Measurements from ENCODE around the gene THSD4. TPM values are rescaled to one million over a fixed set of nuclear protein-coding genes. Genes with fewer than 3 reads are reported as not detected.

The THSD4 gene
- polyA plus RNA-seq, 1 donor from 2014 or later: 0.46 TPM

DNA sequence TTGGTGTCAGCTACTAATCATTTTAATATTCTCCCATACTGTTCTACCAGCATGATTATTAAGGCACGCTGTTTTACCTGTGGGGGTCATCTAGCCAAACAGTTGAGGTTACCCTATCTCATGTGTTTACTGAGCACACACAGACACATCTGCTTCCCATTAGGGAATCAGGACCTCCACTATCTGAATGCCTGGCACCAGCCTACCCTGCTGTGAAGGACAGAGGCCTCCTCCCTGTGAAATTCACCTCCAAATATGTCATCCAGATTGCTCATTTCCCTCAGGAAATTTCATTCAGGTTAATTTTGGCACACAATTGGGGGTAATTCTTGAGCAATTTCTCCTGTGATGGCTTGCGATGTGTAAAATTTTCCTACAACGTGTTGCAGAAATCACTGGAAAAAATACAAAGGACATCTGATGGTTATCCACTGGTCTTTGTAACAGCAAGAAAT is 539.5 kb downstream of the THSD4 start:
- Histone ChIP-seq H3K9ac (ENCODE audit: low read length) (no peak overlapping the region), H4K20me1 (ENCODE audit: insufficient read depth) (no peaks in the 10 kb centered on the region), H3F3A (ENCODE audit: insufficient read depth, low read length, poor library complexity, severe bottlenecking) (no peaks in the 10 kb centered on the region), H3K9me3 (ENCODE audit: low read length) (no peaks in the 10 kb centered on the region), H3K4me3 (ENCODE audit: low read length) (no peak overlapping the region), H3K79me2 (replicated peaks; ENCODE audit: insufficient read depth, low read length) (no peaks in the 10 kb centered on the region), H3K27me3 (ENCODE audit: insufficient read depth, low read depth, low read length) (no peaks in the 10 kb centered on the region), H3K9me2 (ENCODE audit: insufficient read depth, low read length) (no peaks in the 10 kb centered on the region), H3K27ac (ENCODE audit: low read length) (no peak overlapping the region), H2AFZ (ENCODE audit: low read depth, low read length) (no peak overlapping the region), H3K4me2 (ENCODE audit: low read length) (no peak overlapping the region), H3K36me3 (ENCODE audit: insufficient read depth, low read length) (no peaks in the 10 kb centered on the region)
- TF ChIP-seq, protein P1, sequence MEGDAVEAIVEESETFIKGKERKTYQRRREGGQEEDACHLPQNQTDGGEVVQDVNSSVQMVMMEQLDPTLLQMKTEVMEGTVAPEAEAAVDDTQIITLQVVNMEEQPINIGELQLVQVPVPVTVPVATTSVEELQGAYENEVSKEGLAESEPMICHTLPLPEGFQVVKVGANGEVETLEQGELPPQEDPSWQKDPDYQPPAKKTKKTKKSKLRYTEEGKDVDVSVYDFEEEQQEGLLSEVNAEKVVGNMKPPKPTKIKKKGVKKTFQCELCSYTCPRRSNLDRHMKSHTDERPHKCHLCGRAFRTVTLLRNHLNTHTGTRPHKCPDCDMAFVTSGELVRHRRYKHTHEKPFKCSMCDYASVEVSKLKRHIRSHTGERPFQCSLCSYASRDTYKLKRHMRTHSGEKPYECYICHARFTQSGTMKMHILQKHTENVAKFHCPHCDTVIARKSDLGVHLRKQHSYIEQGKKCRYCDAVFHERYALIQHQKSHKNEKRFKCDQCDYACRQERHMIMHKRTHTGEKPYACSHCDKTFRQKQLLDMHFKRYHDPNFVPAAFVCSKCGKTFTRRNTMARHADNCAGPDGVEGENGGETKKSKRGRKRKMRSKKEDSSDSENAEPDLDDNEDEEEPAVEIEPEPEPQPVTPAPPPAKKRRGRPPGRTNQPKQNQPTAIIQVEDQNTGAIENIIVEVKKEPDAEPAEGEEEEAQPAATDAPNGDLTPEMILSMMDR (IDR thresholded peaks at IDR 0.05; ENCODE audit: poor library complexity, severe bottlenecking): no peak
- TF ChIP-seq POLR2AphosphoS5 (IDR thresholded peaks at IDR 0.05): no peak
- TF ChIP-seq EZH2 (IDR thresholded peaks at IDR 0.05; ENCODE audit: borderline replicate concordance, insufficient read depth, low read length, poor library complexity, severe bottlenecking): no peak
- TF ChIP-seq TAF1 (IDR thresholded peaks at IDR 0.05; ENCODE audit: low read depth): no peak
- no peak for TF ChIP-seq SMC3 (conservative IDR thresholded peaks at IDR 0.05; ENCODE audit: poor library complexity)
- TF ChIP-seq, protein P2, sequence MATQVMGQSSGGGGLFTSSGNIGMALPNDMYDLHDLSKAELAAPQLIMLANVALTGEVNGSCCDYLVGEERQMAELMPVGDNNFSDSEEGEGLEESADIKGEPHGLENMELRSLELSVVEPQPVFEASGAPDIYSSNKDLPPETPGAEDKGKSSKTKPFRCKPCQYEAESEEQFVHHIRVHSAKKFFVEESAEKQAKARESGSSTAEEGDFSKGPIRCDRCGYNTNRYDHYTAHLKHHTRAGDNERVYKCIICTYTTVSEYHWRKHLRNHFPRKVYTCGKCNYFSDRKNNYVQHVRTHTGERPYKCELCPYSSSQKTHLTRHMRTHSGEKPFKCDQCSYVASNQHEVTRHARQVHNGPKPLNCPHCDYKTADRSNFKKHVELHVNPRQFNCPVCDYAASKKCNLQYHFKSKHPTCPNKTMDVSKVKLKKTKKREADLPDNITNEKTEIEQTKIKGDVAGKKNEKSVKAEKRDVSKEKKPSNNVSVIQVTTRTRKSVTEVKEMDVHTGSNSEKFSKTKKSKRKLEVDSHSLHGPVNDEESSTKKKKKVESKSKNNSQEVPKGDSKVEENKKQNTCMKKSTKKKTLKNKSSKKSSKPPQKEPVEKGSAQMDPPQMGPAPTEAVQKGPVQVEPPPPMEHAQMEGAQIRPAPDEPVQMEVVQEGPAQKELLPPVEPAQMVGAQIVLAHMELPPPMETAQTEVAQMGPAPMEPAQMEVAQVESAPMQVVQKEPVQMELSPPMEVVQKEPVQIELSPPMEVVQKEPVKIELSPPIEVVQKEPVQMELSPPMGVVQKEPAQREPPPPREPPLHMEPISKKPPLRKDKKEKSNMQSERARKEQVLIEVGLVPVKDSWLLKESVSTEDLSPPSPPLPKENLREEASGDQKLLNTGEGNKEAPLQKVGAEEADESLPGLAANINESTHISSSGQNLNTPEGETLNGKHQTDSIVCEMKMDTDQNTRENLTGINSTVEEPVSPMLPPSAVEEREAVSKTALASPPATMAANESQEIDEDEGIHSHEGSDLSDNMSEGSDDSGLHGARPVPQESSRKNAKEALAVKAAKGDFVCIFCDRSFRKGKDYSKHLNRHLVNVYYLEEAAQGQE (IDR thresholded peaks at IDR 0.05; ENCODE audit: borderline replicate concordance): no peak
- no peak for TF ChIP-seq EP300 (conservative IDR thresholded peaks at IDR 0.05; ENCODE audit: poor library complexity, severe bottlenecking)
- no peak for TF ChIP-seq MXI1 (conservative IDR thresholded peaks at IDR 0.05; ENCODE audit: poor library complexity, severe bottlenecking)
- no peak for TF ChIP-seq RAD21 (conservative IDR thresholded peaks at IDR 0.05)

DNA sequence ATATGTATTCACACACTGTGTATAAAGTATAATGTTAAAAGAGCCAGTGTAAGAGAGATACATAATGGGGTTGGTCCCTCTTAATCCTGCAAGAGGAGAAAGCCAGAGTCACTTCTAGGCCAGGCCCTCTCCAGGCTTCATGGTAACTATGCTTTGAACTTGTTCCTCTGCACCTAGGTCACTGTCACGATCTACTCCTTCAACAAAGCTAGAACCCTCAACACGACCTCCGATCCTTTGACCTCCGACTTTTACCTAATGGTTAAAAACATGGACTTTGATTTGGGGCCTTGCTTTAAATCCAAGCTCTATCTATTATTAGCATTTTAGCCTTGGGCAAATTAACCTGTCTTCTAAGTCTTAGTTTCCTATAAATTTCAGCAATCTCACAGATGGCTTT is 541.2 kb downstream of the THSD4 start:
- H4K20me1 ChIP-seq (ENCODE audit: insufficient read depth): no peaks in the 10 kb centered on the region
- no peak overlapping the region for H3K4me2 ChIP-seq (ENCODE audit: low read length)
- TF ChIP-seq, protein P1 (IDR thresholded peaks at IDR 0.05; ENCODE audit: poor library complexity, severe bottlenecking): no peak
- no peak for TF ChIP-seq RAD21 (conservative IDR thresholded peaks at IDR 0.05)
- no peak for TF ChIP-seq EZH2 (IDR thresholded peaks at IDR 0.05; ENCODE audit: borderline replicate concordance, insufficient read depth, low read length, poor library complexity, severe bottlenecking)
- no peak for TF ChIP-seq MXI1 (conservative IDR thresholded peaks at IDR 0.05; ENCODE audit: poor library complexity, severe bottlenecking)
- TF ChIP-seq, protein P2 (IDR thresholded peaks at IDR 0.05; ENCODE audit: borderline replicate concordance): no peak
- TF ChIP-seq SMC3 (conservative IDR thresholded peaks at IDR 0.05; ENCODE audit: poor library complexity): no peak
- TF ChIP-seq POLR2AphosphoS5 (IDR thresholded peaks at IDR 0.05): no peak
- no peak for TF ChIP-seq EP300 (conservative IDR thresholded peaks at IDR 0.05; ENCODE audit: poor library complexity, severe bottlenecking)
- no peak for TF ChIP-seq TAF1 (IDR thresholded peaks at IDR 0.05; ENCODE audit: low read depth)
- H3K9ac ChIP-seq (ENCODE audit: low read length): no peak overlapping the region
- no peak overlapping the region for H3K4me3 ChIP-seq (ENCODE audit: low read length)
- no peaks in the 10 kb centered on the region for H3K36me3 ChIP-seq (ENCODE audit: insufficient read depth, low read length)
- H2AFZ ChIP-seq (ENCODE audit: low read depth, low read length): no peak overlapping the region
- no peaks in the 10 kb centered on the region for H3F3A ChIP-seq (ENCODE audit: insufficient read depth, low read length, poor library complexity, severe bottlenecking)
- H3K9me3 ChIP-seq (ENCODE audit: low read length): no peaks in the 10 kb centered on the region
- no peak overlapping the region for H3K27ac ChIP-seq (ENCODE audit: low read length)
- no peaks in the 10 kb centered on the region for H3K9me2 ChIP-seq (ENCODE audit: insufficient read depth, low read length)
- no peaks in the 10 kb centered on the region for H3K27me3 ChIP-seq (ENCODE audit: insufficient read depth, low read depth, low read length)
- no peaks in the 10 kb centered on the region for H3K79me2 ChIP-seq (replicated peaks; ENCODE audit: insufficient read depth, low read length)

Measured in neural cell (in vitro differentiated cells).